RWPE2 (cell line): ENCODE data around the gene PKD2.
"Not testable (repeated sequence)": the region's sequence is repeated elsewhere in the genome, so short reads cannot be mapped to it uniquely, and the experiment has no call there.

Experiments
- ATAC-seq: fragments of 200-7000 bp; cut with Tn5 transposase; 3 replicates; pipeline ENCODE4 v1.9.1; 2021; ENCODE audit warnings: low read depth
- DNase-seq: peaks from one replicate; pipeline ENCODE4 v3.0.0-alpha.2; 2020; ENCODE audit warnings: low spot score
- H3K27ac ChIP-seq: fragments of 450-650 bp; 2 replicates; pipeline ENCODE4 v1.5.1; 2017; ENCODE audit warnings: mild to moderate bottlenecking; ENCODE audit not compliant: poor library complexity, severe bottlenecking
- H3K27me3 ChIP-seq: fragments of 250-450 bp; sonication (Bioruptor Pico); 2 replicates; pipeline ENCODE4 v1.5.1; 2021; ENCODE audit warnings: mild to moderate bottlenecking, moderate library complexity; ENCODE audit not compliant: insufficient read depth, poor library complexity, severe bottlenecking
- H3K36me3 ChIP-seq: fragments of 250-450 bp; sonication (Bioruptor Pico); 2 replicates; pipeline ENCODE4 v1.5.1; 2020; ENCODE audit warnings: low read depth, mild to moderate bottlenecking, moderate library complexity
- H3K4me1 ChIP-seq: fragments of 250-450 bp; sonication (Bioruptor Pico); 2 replicates; pipeline ENCODE4 v1.5.1; 2021; ENCODE audit warnings: mild to moderate bottlenecking, moderate library complexity; ENCODE audit not compliant: insufficient read depth, poor library complexity, severe bottlenecking
- H3K4me3 ChIP-seq: fragments of 250-450 bp; sonication (Bioruptor Pico); 2 replicates; pipeline ENCODE4 v1.5.1; 2021; ENCODE audit warnings: mild to moderate bottlenecking, moderate library complexity; ENCODE audit not compliant: severe bottlenecking
- H3K9me3 ChIP-seq: fragments of 250-450 bp; sonication (Bioruptor Pico); 2 replicates; pipeline ENCODE4 v1.5.1; 2021; ENCODE audit warnings: mild to moderate bottlenecking, moderate library complexity; ENCODE audit not compliant: severe bottlenecking
- TF ChIP-seq, protein P1 (sequence below): fragments of 450-650 bp; IDR thresholded peaks from one replicate; pipeline ENCODE4 v1.5.1; 2017; ENCODE audit warnings: mild to moderate bottlenecking, moderate library complexity; ENCODE audit not compliant: poor library complexity, severe bottlenecking

PKD2 gene

GRCh38 chr4:88109123-88109881, 101.9 kb downstream of the PKD2 start:
- TF ChIP-seq, protein P1, sequence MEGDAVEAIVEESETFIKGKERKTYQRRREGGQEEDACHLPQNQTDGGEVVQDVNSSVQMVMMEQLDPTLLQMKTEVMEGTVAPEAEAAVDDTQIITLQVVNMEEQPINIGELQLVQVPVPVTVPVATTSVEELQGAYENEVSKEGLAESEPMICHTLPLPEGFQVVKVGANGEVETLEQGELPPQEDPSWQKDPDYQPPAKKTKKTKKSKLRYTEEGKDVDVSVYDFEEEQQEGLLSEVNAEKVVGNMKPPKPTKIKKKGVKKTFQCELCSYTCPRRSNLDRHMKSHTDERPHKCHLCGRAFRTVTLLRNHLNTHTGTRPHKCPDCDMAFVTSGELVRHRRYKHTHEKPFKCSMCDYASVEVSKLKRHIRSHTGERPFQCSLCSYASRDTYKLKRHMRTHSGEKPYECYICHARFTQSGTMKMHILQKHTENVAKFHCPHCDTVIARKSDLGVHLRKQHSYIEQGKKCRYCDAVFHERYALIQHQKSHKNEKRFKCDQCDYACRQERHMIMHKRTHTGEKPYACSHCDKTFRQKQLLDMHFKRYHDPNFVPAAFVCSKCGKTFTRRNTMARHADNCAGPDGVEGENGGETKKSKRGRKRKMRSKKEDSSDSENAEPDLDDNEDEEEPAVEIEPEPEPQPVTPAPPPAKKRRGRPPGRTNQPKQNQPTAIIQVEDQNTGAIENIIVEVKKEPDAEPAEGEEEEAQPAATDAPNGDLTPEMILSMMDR = no peak
- DNase-seq (no peak), ATAC-seq (no peak)
- H3K36me3 ChIP-seq = no peaks in the 10 kb centered on the region
- H3K4me1 ChIP-seq = peaks cover 26% of the 10 kb centered on the region
- no peak overlapping the region for H3K4me3 ChIP-seq
- no peak overlapping the region for H3K27ac ChIP-seq
- no peaks in the 10 kb centered on the region for H3K9me3 ChIP-seq
- H3K27me3 ChIP-seq = no peaks in the 10 kb centered on the region

DNA sequence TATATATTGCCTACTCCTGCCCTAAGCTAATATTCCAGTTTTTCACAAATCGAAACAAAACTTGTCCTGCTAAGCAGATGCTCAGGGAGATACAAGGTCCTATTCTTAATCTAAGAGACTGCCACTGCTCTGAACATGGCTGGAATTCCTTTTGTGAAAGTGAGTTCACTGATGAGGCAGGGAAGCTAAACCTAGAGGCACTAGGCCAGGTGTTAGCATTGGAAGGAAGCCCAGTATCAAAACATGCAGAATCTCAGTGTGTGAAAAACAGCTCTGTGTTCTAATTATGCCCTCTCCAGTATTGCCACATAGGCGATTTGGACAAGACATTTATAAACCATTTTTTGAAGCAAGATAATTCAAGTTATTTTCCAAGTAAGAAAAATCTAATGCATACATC, 103.4 kb downstream of the PKD2 start:
- H3K27me3 ChIP-seq = no peaks in the 10 kb centered on the region
- no peak overlapping the region for H3K4me3 ChIP-seq
- peaks cover 16% of the 10 kb centered on the region for H3K4me1 ChIP-seq
- H3K27ac ChIP-seq = no peak overlapping the region
- H3K36me3 ChIP-seq = no peaks in the 10 kb centered on the region
- H3K9me3 ChIP-seq = no peaks in the 10 kb centered on the region
- DNase-seq = no peak
- ATAC-seq = no peak; the same call in 2 of the 3 replicates
- TF ChIP-seq, protein P1 = no peak

- H3K27ac ChIP-seq = no peak overlapping the region
- TF ChIP-seq, protein P1 = no peak
- ATAC-seq = no peak
- H3K4me3 ChIP-seq = no peak overlapping the region
- H3K36me3 ChIP-seq = no peaks in the 10 kb centered on the region
- no peaks in the 10 kb centered on the region for H3K9me3 ChIP-seq
- no peaks in the 10 kb centered on the region for H3K27me3 ChIP-seq
- no peak for DNase-seq
- no peaks in the 10 kb centered on the region for H3K4me1 ChIP-seq
Observed at GRCh38 chr4:88112856-88113255, 105.4 kb downstream of the PKD2 start.

GRCh38 chr4:88115587-88115986, 108.2 kb downstream of the PKD2 start:
- Histone ChIP-seq H3K9me3 (peaks cover 10% of the 10 kb centered on the region), H3K27ac (no peak overlapping the region), H3K4me1 (no peaks in the 10 kb centered on the region), H3K27me3 (no peaks in the 10 kb centered on the region), H3K36me3 (no peaks in the 10 kb centered on the region), H3K4me3 (no peak overlapping the region)
- TF ChIP-seq, protein P1 = no peak
- ATAC-seq (no peak), DNase-seq (no peak)

- Histone ChIP-seq H3K4me3 (no peak overlapping the region), H3K9me3 (peaks cover 10% of the 10 kb centered on the region), H3K27me3 (no peaks in the 10 kb centered on the region), H3K4me1 (no peaks in the 10 kb centered on the region), H3K27ac (no peak overlapping the region), H3K36me3 (no peaks in the 10 kb centered on the region)
- ATAC-seq = no peak
- no peak for DNase-seq
- TF ChIP-seq, protein P1 = no peak
Observed at GRCh38 chr4:88119943-88120342, 112.5 kb downstream of the PKD2 start.

- H3K9me3 ChIP-seq, H3K27ac ChIP-seq, H3K27me3 ChIP-seq, DNase-seq, H3K4me3 ChIP-seq, ATAC-seq, H3K36me3 ChIP-seq, H3K4me1 ChIP-seq: not testable (repeated sequence)
Observed at GRCh38 chr4:88122260-88122659, 114.8 kb downstream of the PKD2 start.
